NK-92 treated with Interleukin-12 subunit alpha and Interleukin-12 subunit beta, amount 100 ng/mL, for 24 hours (cell line): ENCODE measurements around the gene TMC3.
"Not testable (repeated sequence)": the region's sequence is repeated elsewhere in the genome, so short reads cannot be mapped to it uniquely, and the experiment has no call there.

Source experiments
- DNase-seq: peaks from one replicate; lab custom pipeline; 2025; lab: John Stamatoyannopoulos, UW

TMC3 gene

DNA sequence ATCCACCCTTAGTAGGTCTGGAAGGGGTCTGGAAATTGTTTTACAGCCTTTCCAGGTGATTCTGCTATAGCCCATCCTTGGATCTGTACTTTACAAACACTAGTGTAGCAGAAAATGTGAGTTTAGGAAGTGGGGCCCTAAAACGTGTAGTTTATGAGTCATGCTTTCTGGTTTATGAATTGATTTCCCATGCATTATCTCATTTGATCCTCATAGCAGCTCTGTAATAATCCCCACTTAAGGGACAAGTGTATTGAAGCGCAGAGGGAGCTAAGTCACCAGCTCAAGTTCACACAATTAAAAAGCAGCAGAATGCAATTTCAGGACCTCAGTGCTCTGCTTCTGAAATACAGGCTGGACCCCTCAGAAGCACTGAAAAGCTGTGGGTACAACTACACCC is 27.4 kb downstream of the TMC3 start:
- no peak for DNase-seq

DNA sequence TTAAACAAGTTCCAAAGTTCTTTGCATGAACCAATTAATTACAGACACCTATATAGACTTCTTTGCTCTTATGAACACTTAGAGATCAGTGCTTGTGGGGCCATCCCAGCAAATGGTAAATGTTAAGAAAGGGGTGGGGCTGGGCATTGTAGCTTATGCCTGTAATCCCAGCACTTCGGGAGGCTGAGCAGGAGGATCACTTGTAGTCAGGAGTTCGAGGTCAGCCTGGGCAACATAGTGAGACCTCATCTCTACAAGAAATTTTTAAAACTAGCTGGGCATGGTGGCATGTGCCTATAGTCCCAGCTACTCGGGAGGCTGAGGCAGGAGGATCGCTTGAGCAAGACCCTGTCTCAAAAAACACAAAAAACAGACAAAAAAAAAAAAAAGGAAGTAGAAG is 30.6 kb downstream of the TMC3 start:
- no peak for DNase-seq

DNA sequence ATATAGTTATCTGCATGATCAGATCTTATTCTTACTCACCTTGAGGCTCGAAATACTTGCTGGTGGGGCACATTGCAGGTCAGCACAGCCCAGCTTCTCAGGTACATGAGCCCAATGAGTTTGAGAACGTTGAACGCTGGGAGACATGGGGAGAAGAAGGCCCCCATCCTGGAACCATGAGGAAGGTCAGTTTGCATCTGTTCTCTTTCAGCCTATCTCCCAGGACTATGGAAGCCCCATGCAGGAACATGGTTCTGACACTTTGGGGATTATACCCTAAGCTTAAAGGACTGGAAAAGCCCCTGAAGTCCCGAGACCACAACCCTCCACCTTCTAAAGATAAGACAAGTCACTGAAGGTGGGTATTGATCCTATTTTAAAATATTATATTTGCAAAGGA is 32.7 kb downstream of the TMC3 start:
- DNase-seq: no peak

DNA sequence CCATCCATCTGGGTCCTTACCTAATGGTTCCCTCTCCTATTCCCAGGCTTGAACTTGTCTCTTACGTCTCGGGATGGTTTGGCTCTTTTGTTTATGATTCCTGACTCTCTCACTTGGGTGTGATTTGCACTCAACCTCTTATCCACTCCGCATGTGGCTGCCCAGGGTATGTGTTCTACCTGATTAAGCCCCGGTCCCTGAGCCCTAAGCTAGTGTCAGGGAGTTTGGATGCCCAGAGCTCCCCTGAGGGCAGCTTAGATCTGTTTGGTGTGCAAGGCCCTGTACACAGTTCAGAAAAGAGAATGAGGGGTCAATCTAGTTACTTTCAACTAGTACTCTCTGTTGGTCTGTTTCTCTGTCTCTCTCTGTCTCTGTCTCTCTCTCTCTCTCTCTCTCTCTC is 34.2 kb downstream of the TMC3 start:
- no peak for DNase-seq

DNA sequence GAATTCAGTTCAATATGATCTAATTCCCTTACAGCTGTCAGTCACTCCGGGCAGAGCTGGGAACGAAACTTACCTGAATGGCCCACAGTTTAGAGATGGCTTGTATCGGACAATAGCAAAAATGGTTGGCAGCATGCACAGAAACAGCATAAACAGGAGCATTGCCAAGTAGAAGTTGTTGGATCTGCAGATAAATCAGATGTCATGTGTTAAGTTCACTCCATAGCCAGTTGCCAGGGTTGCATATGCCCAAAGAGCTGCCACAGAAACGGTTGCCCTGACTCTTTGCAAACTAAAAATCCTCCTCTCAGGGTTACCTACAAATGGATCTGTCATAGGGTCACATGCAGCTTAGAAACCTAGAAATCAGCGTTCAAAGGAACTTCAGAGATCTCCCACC is 34.7 kb downstream of the TMC3 start:
- DNase-seq: no peak

DNA sequence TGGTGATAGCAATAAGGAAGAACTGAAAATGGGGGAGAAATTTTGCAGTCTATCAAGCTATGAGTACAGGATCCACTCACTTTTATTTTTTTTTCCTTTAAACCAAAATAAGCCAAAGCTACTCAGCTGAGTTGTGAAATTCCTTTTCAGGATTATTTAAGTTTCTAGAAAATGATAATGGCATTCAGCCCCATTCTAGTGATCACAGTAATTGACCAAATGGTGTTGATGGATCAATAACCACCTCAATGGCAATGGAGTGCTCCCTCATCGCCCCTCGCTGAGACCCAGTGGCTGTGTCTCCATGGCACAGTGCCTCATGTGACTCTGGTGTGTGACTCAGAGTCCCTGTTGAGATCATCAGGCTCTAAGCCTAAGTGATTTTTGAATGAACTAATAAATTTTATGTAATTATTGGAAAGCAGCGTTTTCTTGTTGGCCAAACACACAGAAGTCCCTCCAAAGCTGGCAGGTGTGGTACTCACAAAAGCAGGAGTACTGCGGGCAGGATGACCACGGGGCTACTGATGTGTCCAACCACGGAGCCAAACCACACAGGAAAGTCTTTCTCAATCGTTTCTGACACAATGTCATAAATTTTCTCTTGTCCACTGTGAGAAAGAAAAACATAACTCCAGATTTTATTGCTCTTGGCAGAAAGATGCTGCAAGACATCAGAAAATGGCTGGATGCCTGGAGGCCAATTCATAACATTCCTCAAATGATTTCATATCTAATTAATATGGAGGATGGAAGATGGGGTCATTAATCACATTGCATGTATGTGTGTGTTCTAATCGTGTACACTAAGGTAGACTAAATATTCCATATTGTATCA is 35.6 kb downstream of the TMC3 start:
- no peak for DNase-seq

GRCh38 chr15:81337713-81338157 is 36.3 kb downstream of the TMC3 start:
- DNase-seq: no peak

GRCh38 chr15:81337241-81337640 is 36.8 kb downstream of the TMC3 start:
- no peak for DNase-seq

GRCh38 chr15:81336568-81336967 is 37.4 kb downstream of the TMC3 start:
- DNase-seq: no peak

DNA sequence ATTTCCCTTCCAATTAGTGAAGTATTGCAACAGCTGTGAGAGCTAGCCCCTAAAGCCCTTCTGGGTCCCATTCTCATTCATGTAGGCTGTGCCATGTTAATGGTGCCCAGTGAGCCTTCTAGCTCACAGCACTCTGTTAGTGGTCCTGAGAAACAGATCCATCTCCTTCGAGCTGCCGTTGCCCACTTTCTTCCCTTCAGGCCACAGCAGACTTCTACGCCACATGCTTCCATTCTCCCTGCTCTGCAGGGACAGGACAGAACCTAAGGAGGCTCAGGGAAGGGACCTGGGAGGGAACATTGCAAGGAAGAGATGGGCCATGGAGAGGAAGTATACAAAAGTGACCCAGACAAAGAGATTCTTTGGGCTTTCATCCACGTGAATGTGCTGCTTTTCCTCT is 38.4 kb downstream of the TMC3 start:
- DNase-seq: no peak

GRCh38 chr15:81334768-81335435 is 39.1 kb downstream of the TMC3 start:
- no peak for DNase-seq

- DNase-seq: no peak
Measured at GRCh38 chr15:81333363-81333762, 40.6 kb downstream of the TMC3 start.

- DNase-seq: no peak
Measured at GRCh38 chr15:81332326-81332725, 41.7 kb downstream of the TMC3 start.

DNA sequence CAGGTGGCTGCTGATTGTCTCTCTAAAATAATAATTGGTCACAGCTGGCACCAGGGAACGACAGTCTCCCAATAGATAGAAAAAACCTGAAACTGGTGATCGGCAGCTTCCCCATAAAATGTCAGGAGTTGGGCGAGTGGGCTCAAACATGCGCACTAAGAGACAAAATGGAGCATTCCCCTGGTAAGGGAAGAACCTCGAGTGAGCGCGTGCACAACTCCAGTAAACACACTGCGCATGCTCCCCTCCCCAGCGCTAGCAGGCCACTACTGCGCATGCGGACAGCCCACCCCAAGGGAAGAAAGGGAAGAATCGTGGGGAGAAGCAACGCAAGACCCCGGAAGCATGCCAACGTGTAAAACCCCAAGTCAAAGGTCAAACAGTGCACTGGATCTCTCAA is 42.4 kb downstream of the TMC3 start:
- no peak for DNase-seq

GRCh38 chr15:81331141-81331540 is 42.9 kb downstream of the TMC3 start:
- DNase-seq: not testable (repeated sequence)

- DNase-seq: no peak
Measured at GRCh38 chr15:81330366-81331090, 43.5 kb downstream of the TMC3 start.

DNA sequence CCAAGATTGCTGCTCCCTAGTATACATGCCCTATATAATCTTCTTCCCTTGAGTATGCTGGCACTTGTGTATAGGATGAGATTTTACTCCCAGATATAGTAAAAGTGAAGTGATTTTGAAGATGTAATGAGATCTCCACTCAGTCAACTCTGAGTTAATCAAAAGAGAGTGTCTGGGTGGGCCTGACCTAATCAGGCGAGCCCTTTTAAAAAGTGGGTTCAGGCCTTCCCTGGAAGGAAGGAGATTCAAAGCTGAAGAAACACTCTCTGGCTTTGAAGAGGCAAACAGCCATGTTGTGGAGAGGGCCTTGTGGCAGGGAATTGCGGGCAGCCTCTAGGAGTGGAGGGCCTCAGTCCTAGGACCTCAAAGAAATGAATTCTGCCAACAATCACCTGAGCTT is 44.6 kb downstream of the TMC3 start:
- DNase-seq: no peak

DNA sequence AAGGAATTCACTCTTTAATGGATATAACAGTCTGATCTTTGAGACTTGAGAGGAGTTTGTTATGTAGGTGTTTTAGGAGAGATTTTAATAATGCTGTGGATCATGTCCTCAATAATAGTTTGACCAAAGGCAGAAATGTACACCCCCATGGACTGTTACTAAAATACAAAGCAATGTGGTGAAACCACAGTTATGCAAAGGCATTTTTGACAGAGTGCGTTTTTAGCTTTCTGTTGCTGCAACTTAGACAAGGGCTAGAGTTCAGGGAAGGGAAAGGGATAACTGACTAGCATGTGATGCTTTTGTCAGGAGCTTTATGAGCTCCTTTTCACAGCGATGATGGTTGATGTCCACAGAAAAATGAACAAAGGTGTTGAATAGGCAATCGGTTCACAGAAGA is 46.5 kb downstream of the TMC3 start:
- no peak for DNase-seq

- DNase-seq: no peak
Measured at GRCh38 chr15:81326466-81327212, 47.4 kb downstream of the TMC3 start.

DNA sequence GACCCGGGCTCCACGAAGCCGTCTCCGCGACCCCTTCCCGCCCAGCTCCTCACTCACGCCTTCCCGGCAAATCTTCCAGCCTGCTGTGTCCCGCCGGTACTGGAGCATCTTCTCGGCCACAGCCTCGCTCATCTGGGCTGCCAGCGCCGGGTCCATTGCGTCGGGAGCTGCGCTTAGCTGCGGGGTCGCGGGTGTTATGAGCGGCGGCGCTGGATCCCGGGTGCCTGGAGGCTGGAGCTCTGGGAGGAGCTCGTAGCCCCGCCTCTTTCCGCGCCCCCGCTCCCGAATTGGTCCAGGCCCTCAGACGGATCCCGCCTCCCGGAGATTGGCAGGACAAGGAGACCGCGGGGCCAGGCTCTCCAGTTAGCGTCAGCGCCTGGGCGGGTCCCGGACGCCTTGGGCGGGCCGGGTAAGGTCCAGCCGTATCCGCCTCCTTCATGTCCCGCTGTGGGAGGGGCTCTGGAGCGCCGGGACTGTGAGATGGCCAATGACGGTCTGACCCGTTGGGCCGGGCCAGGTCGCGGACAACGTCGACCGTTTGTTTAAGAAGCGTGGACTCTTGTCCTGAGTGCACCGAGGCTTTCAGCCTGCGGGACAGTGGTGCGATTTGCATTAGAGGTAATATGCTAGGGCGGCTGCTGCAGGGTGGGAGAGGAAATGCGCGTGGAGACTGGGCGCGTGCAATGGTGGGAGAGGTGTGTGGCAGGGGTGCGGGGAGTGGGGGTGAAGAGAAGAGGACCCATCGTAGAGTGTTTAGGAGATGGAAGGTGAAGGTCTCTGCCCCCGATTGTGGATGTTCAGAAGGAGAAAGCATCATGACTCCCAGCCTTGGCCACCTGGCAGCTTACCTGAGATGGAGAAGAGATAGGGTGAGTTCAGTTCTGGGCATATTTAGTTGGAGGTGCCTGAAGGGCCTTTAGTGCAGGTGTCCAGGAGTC is 49.8 kb downstream of the TMC3 start, which contains the start of gene STARD5:
Gene STARD5 (minus strand): TSS at position 198 of the 938 bp plus-strand sequence. CDS start 42 bp downstream, at position 156.
- DNase-seq: peak; percentile 99

DNA sequence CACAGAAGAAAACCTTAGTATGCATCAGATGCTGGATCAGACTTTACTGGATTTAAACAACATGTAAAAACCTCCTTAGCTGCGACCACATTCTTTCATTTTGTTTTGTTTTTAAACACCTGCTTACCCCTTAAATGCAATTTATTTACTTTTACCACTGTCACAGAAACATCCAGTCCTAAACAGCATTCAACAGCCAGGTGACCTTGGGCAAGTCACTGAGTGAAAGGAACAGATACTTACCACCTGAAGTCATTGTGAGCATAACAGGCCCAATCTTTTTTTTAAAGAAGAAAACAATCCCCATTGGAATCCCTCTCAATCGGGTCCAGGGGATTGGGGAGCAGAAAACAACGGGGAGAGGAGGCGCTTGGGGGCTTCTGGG is 50.5 kb downstream of the TMC3 start:
- no peak for DNase-seq
